Cardiac muscle cell (in vitro differentiated cells and primary cell): ENCODE measurements around the gene RDM1. TPM values are rescaled to one million over a fixed set of nuclear protein-coding genes. Genes with fewer than 3 reads are reported as not detected.
A peak's percentile ranks its signal among the peaks of the same experiment; 100 is the strongest.
"Not testable (repeated sequence)": the region's sequence is repeated elsewhere in the genome, so short reads cannot be mapped to it uniquely, and the experiment has no call there.

Source experiments
- DNase-seq, 2 donors: peaks; one replicate each; pipeline versions ENCODE4 v3.0.0 to v3.0.0-alpha.2; 2010 to 2017; ENCODE audit warnings: low read depth in 1 of 2, low spot score in 1 of 2
- H3K27ac ChIP-seq: fragments of 200-600 bp; sonication (generic); 2 replicates; pipeline ENCODE4 v1.5.1; 2016
- H3K27me3 ChIP-seq: fragments of 200-600 bp; sonication (generic); 2 replicates; pipeline ENCODE4 v1.6.0; 2016; ENCODE audit warnings: control low read depth
- H3K36me3 ChIP-seq: fragments of 200-600 bp; sonication (generic); 2 replicates; pipeline ENCODE4 v1.5.1; 2016; ENCODE audit warnings: control low read depth
- H3K4me1 ChIP-seq: fragments of 200-600 bp; sonication (generic); 2 replicates; pipeline ENCODE4 v1.8.1; 2017; ENCODE audit warnings: low read depth, mild to moderate bottlenecking, mixed run types
- H3K4me3 ChIP-seq: fragments of 200-600 bp; sonication (generic); 2 replicates; pipeline ENCODE4 v1.5.1; 2016; ENCODE audit warnings: mild to moderate bottlenecking
- H3K9me3 ChIP-seq: fragments of 200-600 bp; sonication (generic); 2 replicates; pipeline ENCODE4 v1.5.1; 2017; ENCODE audit warnings: low read depth, mild to moderate bottlenecking, control low read depth
- CTCF ChIP-seq: IDR thresholded peaks from 2 replicates; pipeline ENCODE4 v1.5.1; 2012; ENCODE audit warnings: low read depth, mild to moderate bottlenecking, low read length
- polyA plus RNA-seq: library from polyadenylated mRNA; unstranded; fragments of >200 nt; fragmentation: Nextera tagmentation; extraction: Ambion mirVana; gene quantifications from 2 replicates; pipeline ENCODE4 v1.2.1, GENCODE V29; 2016
- total RNA-seq: library from RNA; depleted of rRNA; stranded (reverse); fragments of >200 nt; gene quantifications from 2 replicates; pipeline ENCODE4 v1.2.3, GENCODE V29; 2016

Gene RDM1
- total and polyA plus RNA-seq, 2 experiments from 2014 or later: 2.6 to 6.4 TPM

GRCh38 chr17:35903451-35903850 is 27.1 kb downstream of the RDM1 start:
- H3K4me1 ChIP-seq: no peaks in the 10 kb centered on the region
- no peak for TF ChIP-seq CTCF
- H3K9me3 ChIP-seq: no peaks in the 10 kb centered on the region
- H3K27me3 ChIP-seq: no peaks in the 10 kb centered on the region
- no peaks in the 10 kb centered on the region for H3K36me3 ChIP-seq
- H3K27ac ChIP-seq: no peak overlapping the region
- no peak overlapping the region for H3K4me3 ChIP-seq
- no peak for DNase-seq

- no peak for TF ChIP-seq CTCF
- Histone ChIP-seq H3K27me3 (no peaks in the 10 kb centered on the region), H3K4me1 (no peaks in the 10 kb centered on the region), H3K4me3 (no peak overlapping the region), H3K9me3 (no peaks in the 10 kb centered on the region), H3K36me3 (no peaks in the 10 kb centered on the region), H3K27ac (no peak overlapping the region)
- peak in 1 of 2 donors; percentile 84 for DNase-seq
Measured at GRCh38 chr17:35901631-35902175, 28.9 kb downstream of the RDM1 start.

DNA sequence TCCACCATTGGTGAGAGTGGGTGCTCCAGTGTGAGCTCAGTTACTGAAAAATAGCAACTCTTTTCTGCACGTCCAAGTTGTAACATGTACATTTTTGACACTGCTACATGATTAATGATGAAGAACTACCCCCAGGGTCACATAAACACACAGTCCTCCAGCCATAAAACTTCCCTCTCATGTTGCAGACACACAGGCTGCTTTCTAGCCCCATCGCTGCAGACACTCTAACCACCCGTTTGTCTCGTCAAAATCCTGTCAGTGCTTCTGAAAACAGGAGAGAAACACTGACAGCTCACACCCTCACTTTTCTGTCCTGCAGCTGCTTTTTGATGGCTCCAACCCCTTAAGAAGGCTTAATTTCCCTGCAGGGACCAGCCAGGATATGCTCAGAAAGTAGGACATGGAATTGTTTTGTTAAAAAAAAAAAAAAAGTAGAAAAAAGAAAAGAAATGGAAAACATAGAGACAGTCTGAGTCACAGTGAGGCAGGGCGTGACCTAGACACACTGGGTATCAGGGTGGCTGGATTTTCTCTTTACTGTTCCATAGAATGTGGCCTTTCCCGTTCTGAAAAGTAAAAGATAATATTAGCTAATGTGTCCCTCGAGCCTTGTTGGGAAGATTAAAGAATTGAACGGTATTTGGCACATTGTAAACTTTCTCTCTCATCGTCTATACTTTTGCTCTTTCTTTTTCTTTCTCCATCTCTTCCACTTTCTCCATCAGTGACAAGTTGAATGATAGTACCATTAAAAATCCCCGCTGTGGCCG is 29.7 kb downstream of the RDM1 start:
- H3K4me1 ChIP-seq: no peaks in the 10 kb centered on the region
- peak; percentile 3 to 41 for DNase-seq
- no peaks in the 10 kb centered on the region for H3K27me3 ChIP-seq
- no peak for TF ChIP-seq CTCF
- H3K4me3 ChIP-seq: no peak overlapping the region
- H3K27ac ChIP-seq: no peak overlapping the region
- H3K36me3 ChIP-seq: no peaks in the 10 kb centered on the region
- no peaks in the 10 kb centered on the region for H3K9me3 ChIP-seq

GRCh38 chr17:35900280-35900679 is 30.3 kb downstream of the RDM1 start:
- H3K4me1 ChIP-seq: no peaks in the 10 kb centered on the region
- no peak overlapping the region for H3K27ac ChIP-seq
- H3K4me3 ChIP-seq: no peak overlapping the region
- DNase-seq: no peak
- no peak for TF ChIP-seq CTCF
- H3K36me3 ChIP-seq: no peaks in the 10 kb centered on the region
- no peaks in the 10 kb centered on the region for H3K27me3 ChIP-seq
- H3K9me3 ChIP-seq: no peaks in the 10 kb centered on the region

GRCh38 chr17:35898283-35899070 is 32.1 kb downstream of the RDM1 start:
- TF ChIP-seq CTCF: no peak
- H3K9me3 ChIP-seq: no peaks in the 10 kb centered on the region
- no peak overlapping the region for H3K27ac ChIP-seq
- H3K27me3 ChIP-seq: no peaks in the 10 kb centered on the region
- no peak overlapping the region for H3K4me3 ChIP-seq
- no peaks in the 10 kb centered on the region for H3K4me1 ChIP-seq
- no peaks in the 10 kb centered on the region for H3K36me3 ChIP-seq
- DNase-seq: peak in 1 of 2 donors; percentile 45

- not testable (repeated sequence) for H3K36me3 ChIP-seq, H3K4me1 ChIP-seq, H3K4me3 ChIP-seq, H3K9me3 ChIP-seq, DNase-seq, H3K27me3 ChIP-seq, H3K27ac ChIP-seq
Measured at GRCh38 chr17:35897772-35898171, 32.8 kb downstream of the RDM1 start.
